HG03442 (cell line): ENCODE measurements around the gene NINJ1.
A peak's percentile ranks its signal among the peaks of the same experiment; 100 is the strongest.

ENCODE experiments used
- ATAC-seq: cut with Tn5 transposase; IDR thresholded peaks from one replicate; pipeline ENCODE4 v1.9.1; 2021; ENCODE audit warnings: mild to moderate bottlenecking, moderate library complexity; ENCODE audit not compliant: unreplicated experiment

The NINJ1 gene

DNA sequence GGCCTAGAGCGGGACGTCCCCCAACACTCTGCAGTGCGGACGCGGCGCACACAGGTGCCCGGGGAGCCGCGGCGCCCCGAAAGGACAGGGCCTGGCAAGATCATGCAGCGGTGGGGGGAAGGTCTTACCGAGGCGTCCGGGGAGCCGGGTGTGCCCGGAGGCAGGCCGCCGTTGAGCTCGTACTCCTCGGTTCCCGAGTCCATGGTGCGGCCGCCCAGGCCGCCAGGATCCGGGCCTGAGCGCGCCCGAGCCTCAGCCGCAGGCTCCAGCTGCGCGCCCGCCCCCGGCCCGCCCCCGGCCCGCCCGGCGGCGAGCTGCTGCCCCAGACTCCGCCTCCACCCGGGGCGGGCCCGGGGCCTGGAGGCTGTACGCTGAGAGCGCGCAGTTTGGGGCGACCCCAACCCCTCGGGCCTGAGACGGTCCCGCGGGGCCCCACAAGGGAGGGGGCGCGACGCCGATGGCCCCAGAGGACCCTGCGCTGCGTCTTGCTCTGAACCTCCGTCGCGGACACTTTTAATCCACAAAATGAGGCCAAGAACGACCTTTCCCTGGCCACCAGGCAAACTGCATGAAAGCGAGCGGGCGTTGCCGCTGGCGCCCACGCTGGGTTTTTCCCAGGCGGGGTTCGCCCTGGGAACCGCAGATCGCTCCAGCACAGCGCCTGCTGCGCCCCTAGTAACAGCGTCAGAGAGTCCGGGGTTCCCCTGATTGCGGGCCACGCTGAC, at the start of gene NINJ1:
Gene NINJ1, minus strand, starts transcription at position 237 of the 725 bp plus-strand sequence. Its CDS starts 34 bp downstream, at position 203.
- ATAC-seq = peak; percentile 71

- no peak for ATAC-seq
Observed at GRCh38 chr9:93183131-93183662, 49.1 kb upstream of the NINJ1 start.

DNA sequence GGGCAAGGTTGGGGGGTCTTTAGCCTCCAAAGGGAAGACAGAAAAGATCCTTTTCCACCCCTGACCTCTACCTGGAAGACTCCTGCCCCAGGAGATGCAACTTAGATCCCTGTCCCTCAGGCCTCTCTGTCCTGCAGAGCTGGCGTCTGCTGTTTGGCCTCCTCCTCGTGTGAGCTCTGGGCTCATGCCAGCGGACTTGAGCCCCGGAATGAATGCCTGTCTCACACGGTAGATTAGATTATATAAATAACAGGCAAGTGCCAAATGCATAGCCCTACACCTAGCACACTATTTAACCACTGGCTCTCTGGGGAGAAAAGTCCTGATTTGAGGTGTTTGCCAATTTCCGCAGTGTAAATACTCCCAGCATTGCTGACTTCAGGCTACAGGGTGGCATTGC, 48.5 kb upstream of the NINJ1 start:
- no peak for ATAC-seq

GRCh38 chr9:93181672-93182435, 47.8 kb upstream of the NINJ1 start:
- ATAC-seq = no peak

DNA sequence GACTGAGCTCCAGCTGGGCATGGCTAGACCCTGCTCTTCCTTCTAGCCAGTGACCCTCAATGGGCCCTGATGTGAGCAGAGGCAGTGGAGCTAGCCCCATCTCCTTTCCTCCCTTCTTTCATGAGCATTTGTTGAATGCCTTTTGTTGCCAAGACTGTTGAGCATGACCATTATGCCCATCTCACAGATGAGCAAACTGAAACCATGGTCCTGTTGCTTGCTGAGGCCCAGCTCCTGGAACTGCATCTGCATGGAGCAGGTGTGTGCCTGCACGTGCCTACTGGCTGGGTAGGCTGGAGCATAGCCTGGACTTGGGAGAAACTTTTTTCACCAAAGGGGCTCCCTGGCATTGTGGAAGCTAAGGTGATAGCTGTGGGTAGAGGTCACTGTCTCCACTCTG, 46.9 kb upstream of the NINJ1 start:
- ATAC-seq = no peak

DNA sequence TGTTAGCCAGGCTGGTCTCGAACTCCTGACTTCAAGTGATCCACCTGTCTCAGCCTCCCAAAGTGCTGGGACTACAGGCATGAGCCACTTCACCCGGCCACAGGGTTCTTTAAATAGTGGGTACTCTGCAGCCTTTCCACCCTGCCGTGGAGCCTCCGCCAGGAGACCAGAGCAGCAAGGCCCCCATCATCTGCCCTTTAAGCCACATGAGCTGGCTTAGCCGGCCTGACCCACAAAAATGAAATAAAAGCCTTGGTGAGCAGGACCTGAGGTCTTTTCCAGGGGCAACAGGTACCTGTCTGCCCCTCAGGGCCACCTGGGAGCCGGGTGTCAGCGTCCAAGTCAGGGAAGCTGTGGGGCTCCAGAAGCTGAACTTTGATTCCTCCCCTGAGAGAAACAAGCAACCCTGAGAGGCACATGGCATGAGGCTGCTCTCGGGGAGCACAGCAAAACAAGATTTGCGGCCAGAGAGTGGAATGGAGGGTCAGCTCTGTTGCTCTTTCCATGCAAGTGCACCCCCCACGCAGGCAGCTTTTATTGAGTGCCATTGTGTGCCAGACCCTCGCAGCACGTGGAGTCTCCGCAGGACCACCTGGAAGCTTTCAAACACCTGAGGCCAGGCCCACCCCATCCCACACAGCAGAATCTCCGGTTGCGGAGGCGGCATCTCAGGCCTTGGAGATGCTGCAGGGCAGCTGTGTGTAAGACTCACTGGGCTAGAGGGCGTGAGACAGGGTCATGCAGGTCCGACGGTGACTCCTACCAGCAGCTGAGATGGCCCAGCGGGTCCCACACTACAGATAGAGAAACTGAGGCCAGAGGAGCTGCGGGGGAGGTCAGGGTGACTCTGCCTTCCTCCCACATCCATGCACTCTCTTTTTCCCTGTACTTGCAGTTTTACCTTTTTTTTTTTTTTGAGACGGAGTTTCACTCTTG, 45.1 kb upstream of the NINJ1 start:
- ATAC-seq = no peak

GRCh38 chr9:93177676-93178075, 43.6 kb upstream of the NINJ1 start:
- no peak for ATAC-seq

GRCh38 chr9:93174976-93175375, 40.9 kb upstream of the NINJ1 start:
- ATAC-seq = no peak

DNA sequence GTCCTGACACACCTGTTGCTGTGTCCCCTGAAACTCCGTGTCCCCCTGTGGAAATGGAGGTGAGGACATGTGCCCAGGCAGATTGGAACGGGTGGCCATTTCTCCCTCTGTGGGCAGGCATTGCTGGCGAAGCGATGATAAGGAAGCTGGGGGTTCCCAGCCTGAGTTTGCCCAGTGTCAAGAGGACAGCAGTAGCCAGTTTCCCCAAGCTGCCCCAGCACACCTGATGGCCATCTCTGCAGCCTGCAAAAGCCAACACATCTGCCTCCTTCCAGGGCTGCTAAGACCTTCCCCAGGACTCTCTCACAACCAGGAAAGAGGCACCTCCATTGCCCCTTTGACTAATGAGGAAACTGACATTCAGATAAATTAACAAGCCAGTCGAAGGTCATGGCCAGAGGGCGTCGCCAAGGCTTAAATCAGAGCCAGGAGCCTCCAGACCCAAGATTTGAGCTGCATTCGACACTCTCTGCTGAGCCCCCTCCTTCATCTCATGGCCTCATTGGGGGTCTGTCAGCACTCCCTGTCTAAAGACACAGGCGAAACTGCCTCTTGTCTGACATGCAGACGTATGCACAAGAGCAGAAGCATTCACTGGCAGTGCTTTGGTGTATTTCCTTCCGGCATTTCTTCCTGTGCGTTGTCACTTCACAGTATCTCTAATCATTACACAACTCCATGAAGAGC, 39.5 kb upstream of the NINJ1 start:
- no peak for ATAC-seq

DNA sequence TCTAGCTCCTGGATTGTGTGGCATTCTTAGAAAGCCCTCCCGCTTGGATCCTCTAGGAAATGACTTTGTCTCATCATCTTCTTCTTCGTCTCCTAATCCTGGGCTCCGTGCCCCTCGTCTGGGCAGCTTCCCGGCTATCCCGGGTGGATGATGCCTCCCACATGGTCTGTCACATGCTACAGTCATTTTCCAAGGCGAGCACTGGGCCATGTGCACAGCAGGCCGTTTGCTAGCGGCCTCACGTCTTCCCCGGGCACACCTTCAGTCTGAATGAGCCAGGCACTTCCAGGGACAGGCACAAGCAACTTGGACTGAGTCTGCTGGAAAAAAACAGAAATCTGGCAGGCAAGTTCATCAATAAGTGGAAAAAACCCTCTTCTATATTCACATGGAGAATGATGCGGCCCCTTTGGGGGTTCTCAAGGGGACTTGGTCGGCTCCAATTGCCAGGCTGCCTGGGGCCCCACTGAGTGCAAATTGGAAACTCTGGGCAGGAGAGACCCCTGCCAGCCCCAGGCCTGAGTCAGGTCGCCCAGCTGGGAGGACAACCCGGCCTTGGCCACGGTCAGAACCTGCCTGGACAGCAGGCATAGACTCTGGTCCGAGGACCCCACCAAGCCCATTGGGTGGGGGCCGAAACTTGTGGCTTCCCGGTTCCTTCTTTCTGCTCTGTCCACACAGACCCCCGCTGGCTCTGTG, 38.8 kb upstream of the NINJ1 start:
- no peak for ATAC-seq

DNA sequence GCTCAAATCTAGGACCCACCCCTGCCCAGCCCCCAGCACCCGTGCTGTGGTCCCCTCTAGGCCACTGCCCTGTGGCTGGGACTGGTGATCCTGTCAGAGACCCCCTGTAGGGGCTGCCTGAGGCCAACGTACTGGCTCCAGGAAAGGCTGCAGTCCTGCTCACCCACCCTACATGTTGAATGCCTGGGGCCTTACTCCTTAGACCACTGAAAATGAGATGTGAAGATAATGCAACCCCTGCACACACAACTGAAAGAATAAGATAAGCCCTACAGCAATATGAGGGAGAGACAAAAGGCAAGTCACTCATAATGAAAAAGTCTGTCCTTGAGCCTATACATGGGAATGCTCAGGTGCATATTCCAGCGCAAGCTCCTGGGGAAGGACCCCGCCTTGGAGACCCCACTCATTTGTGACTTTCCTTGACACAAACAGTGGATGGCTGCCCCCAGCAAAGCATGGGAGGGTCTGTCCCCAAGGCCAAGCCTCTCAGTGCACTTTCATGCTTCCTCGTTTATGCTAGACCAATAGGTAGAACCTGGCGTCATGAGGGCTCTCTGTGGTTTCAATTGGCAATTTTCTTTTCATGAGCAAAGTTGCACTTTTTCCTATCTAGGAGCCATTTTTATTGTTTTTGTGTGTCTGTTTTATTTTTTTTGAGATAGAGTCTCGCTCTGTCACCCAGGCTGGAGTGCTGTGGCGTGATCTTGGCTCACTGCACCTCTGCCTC, 37.4 kb upstream of the NINJ1 start:
- no peak for ATAC-seq

- ATAC-seq = no peak
Observed at GRCh38 chr9:93170571-93170970, 36.5 kb upstream of the NINJ1 start.

GRCh38 chr9:93169444-93169843, 35.4 kb upstream of the NINJ1 start:
- no peak for ATAC-seq

GRCh38 chr9:93168581-93168980, 34.5 kb upstream of the NINJ1 start:
- ATAC-seq = no peak

GRCh38 chr9:93167838-93168237, 33.8 kb upstream of the NINJ1 start:
- ATAC-seq = no peak

GRCh38 chr9:93167185-93167584, 33.1 kb upstream of the NINJ1 start:
- ATAC-seq = no peak

- ATAC-seq = no peak
Observed at GRCh38 chr9:93166699-93167098, 32.6 kb upstream of the NINJ1 start.

GRCh38 chr9:93164085-93164484, 30.0 kb upstream of the NINJ1 start:
- no peak for ATAC-seq
